ENCODE data around the gene MBLAC1. TPM values are rescaled to one million over a fixed set of nuclear protein-coding genes. Genes with fewer than 3 reads are reported as not detected.

Gene MBLAC1
- total and polyA plus RNA-seq, 10 of the 15 experiments (the other 5 are each of a cell fraction or from before 2014, with no cell fraction given): 0.24 to 3.2 (median 1.8) TPM; not detected in 1

GRCh38 chr7:100090527-100091410 is 36.0 kb upstream of the MBLAC1 start:
- no TSS peak for BruUV-seq (replicated peaks)
- TF ChIP-seq, protein P1, sequence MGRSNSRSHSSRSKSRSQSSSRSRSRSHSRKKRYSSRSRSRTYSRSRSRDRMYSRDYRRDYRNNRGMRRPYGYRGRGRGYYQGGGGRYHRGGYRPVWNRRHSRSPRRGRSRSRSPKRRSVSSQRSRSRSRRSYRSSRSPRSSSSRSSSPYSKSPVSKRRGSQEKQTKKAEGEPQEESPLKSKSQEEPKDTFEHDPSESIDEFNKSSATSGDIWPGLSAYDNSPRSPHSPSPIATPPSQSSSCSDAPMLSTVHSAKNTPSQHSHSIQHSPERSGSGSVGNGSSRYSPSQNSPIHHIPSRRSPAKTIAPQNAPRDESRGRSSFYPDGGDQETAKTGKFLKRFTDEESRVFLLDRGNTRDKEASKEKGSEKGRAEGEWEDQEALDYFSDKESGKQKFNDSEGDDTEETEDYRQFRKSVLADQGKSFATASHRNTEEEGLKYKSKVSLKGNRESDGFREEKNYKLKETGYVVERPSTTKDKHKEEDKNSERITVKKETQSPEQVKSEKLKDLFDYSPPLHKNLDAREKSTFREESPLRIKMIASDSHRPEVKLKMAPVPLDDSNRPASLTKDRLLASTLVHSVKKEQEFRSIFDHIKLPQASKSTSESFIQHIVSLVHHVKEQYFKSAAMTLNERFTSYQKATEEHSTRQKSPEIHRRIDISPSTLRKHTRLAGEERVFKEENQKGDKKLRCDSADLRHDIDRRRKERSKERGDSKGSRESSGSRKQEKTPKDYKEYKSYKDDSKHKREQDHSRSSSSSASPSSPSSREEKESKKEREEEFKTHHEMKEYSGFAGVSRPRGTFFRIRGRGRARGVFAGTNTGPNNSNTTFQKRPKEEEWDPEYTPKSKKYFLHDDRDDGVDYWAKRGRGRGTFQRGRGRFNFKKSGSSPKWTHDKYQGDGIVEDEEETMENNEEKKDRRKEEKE (IDR thresholded peaks at IDR 0.05): no peak
- TF ChIP-seq CHD2 (IDR thresholded peaks at IDR 0.05; ENCODE audit: borderline replicate concordance, low read depth, low read length) (no peak), SUPT20H (IDR thresholded peaks at IDR 0.05; ENCODE audit: borderline replicate concordance, control insufficient read depth, low read depth, low read length) (no peak), POLR2A (IDR thresholded peaks at IDR 0.05; ENCODE audit: low read depth, low read length) (peak; percentile 72)
- FAIRE-seq (no peak), DNase-seq (ENCODE audit: low read depth, low spot score) (no peak), ATAC-seq (peak; percentile 3; the same call in 2 of the 3 replicates)
- no peak overlapping the region for H3K4me3 ChIP-seq
- peaks cover 3% of the 10 kb centered on the region; the same call in 1 of the 2 replicates for H4K20me1 ChIP-seq (ENCODE audit: control insufficient read depth, insufficient read depth)
- ChIA-PET RAD21 (ENCODE audit: unreplicated experiment) (interaction anchor here (1.2 kb wide), 1 partner anchor 101 kb away, joined by 3 read pairs; no protein-coding TSS in a partner anchor), CTCF (interaction anchor here (1.2 to 1.3 kb wide), 2 partner anchors 40 to 42 kb away, joined by 4 read pairs; no protein-coding TSS in a partner anchor), POLR2A (interaction anchor here (0.5 to 3.9 kb wide), 3 partner anchors 8 to 10 kb away, joined by 3 to 39 read pairs (median 3); partner anchors contain the start of genes AP4M1 and MCM7), SMC1A (ENCODE audit: uncharacterized antibody, unreplicated experiment) (interaction anchor here (0.8 to 1.4 kb wide), 3 partner anchors 9 to 179 kb away, joined by 3 to 4 read pairs (median 3); partner anchors contain the start of gene MBLAC1)
- H3K4me1 ChIP-seq (ENCODE audit: control insufficient read depth, insufficient read depth, low read length): peaks cover 6% of the 10 kb centered on the region
- H3K27ac ChIP-seq (ENCODE audit: control insufficient read depth, insufficient read depth): no peak overlapping the region
- H3K79me2 ChIP-seq (ENCODE audit: control insufficient read depth, insufficient read depth, low read length): peaks cover 10% of the 10 kb centered on the region
- in situ Hi-C loops (cut with MboI) (no loop called here), intact Hi-C loops (cut with micrococcal nuclease; ENCODE audit: unreplicated experiment) (no loop called here)
- peaks cover 26 to 41% of the 10 kb centered on the region in 2 experiments for H3K36me3 ChIP-seq (ENCODE audit: control insufficient read depth in 2 of 2, insufficient read depth in 2 of 2, low read length in 1 of 2)
- no peaks in the 10 kb centered on the region for H3K9me3 ChIP-seq (replicated peaks; ENCODE audit: control insufficient read depth, insufficient read depth, low read length)
- 85% methylated on average over 14 of the region's 14 CpGs for WGBS (ENCODE audit: insufficient coverage, insufficient replicate concordance, low lambda C conversion rate, missing lambda C conversion rate)
- H3K27me3 ChIP-seq (replicated peaks in 1 of 2; ENCODE audit: control insufficient read depth in 2 of 2, insufficient read depth in 2 of 2, low read length in 1 of 2): no peaks in the 10 kb centered on the region
- H3K9ac ChIP-seq (ENCODE audit: control insufficient read depth, insufficient read depth, low read length): no peak overlapping the region
- H3K4me2 ChIP-seq (ENCODE audit: control insufficient read depth, insufficient read depth): no peak overlapping the region
- no peak overlapping the region for H2AFZ ChIP-seq (ENCODE audit: control insufficient read depth, low read depth, low read length)

All from GM12878 (cell line).